Activated CD4-positive, alpha-beta T cell treated with anti-CD3 and anti-CD28 coated beads, Interleukin-2, amount 10 ng/mL, durations not matched to agents 7 days and 5 days (primary cell): ENCODE results near the gene MSMB. TPM values are rescaled to one million over a fixed set of nuclear protein-coding genes. Genes with fewer than 3 reads are reported as not detected.
"Not testable (repeated sequence)": the region's sequence is repeated elsewhere in the genome, so short reads cannot be mapped to it uniquely, and the experiment has no call there.

Experiments used
- CTCF ChIA-PET: fragments of 350-600 bp; sonication (Branson Sonifier 250); formaldehyde crosslinking; loops from one replicate; lab custom pipeline; 2021; ENCODE audit warnings: antibody characterized with exemption; lab: Charles Lee
- POLR2A ChIA-PET: fragments of 350-600 bp; sonication (Branson Sonifier 250); formaldehyde crosslinking; loops from one replicate; lab custom pipeline; 2021; ENCODE audit warnings: antibody characterized with exemption; lab: Charles Lee
- DNase-seq: peaks from one replicate; pipeline ENCODE4 v3.0.0-alpha.2; 2020
- H3K27ac Mint-ChIP-seq: one replicate; pipeline ENCODE4 v1.8.0; 2021; ENCODE audit warnings: mild to moderate bottlenecking, moderate library complexity, mixed read lengths
- H3K27me3 Mint-ChIP-seq: one replicate; pipeline ENCODE4 v1.8.0; 2021; ENCODE audit warnings: mixed read lengths
- H3K36me3 Mint-ChIP-seq: one replicate; pipeline ENCODE4 v1.8.0; 2021; ENCODE audit warnings: low read depth, mixed read lengths
- H3K4me1 Mint-ChIP-seq: one replicate; pipeline ENCODE4 v1.8.0; 2021; ENCODE audit warnings: mixed read lengths
- H3K4me3 Mint-ChIP-seq: one replicate; pipeline ENCODE4 v1.8.0; 2021; ENCODE audit warnings: mild to moderate bottlenecking, moderate library complexity, mixed read lengths
- H3K9me3 Mint-ChIP-seq: one replicate; pipeline ENCODE4 v1.8.0; 2021; ENCODE audit warnings: mixed read lengths
- total RNA-seq, 2 experiments: library from RNA; stranded (reverse); gene quantifications; one replicate each; pipeline ENCODE4 v1.2.3, GENCODE V29; 2021

Gene MSMB, protein sequence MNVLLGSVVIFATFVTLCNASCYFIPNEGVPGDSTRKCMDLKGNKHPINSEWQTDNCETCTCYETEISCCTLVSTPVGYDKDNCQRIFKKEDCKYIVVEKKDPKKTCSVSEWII
- total RNA-seq: not detected

DNA sequence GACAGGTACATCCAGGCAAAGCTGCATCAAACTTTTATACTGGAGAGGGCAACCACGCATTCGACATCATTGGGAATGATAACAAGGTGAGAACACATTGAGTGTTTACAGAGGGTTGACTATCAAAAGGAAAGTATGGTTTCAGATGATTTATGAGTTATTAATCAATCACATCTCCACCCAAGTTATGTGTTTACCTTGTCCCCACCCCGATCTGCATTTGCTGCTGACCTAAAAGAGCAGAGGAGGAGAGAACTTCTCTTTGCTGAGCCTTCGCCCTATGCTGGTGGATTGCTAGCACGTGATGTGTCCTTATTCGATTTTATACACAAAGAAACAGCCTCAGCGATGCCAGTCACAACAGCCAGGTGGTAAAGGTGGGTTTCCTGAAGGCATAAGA is at the start of gene MSMB:
MSMB (minus strand) TSS at position 9 of the 400 bp plus-strand sequence. CDS start 32 bp downstream, outside the sequence.
- Mint-ChIP-seq H3K4me3 (no peak within 1 kb of the TSS), H3K9me3 (no peaks in the 10 kb centered on the region), H3K4me1 (no peaks in the 10 kb centered on the region), H3K36me3 (no peaks in the 10 kb centered on the region), H3K27ac (no peak within 1 kb of the TSS), H3K27me3 (peaks cover 11% of the 10 kb centered on the region)
- ChIA-PET CTCF (interaction anchor here (2.0 kb wide), 1 partner anchor 24 kb away, joined by 4 read pairs; no protein-coding TSS in a partner anchor), POLR2A (no interaction called here)
- DNase-seq: no peak

DNA sequence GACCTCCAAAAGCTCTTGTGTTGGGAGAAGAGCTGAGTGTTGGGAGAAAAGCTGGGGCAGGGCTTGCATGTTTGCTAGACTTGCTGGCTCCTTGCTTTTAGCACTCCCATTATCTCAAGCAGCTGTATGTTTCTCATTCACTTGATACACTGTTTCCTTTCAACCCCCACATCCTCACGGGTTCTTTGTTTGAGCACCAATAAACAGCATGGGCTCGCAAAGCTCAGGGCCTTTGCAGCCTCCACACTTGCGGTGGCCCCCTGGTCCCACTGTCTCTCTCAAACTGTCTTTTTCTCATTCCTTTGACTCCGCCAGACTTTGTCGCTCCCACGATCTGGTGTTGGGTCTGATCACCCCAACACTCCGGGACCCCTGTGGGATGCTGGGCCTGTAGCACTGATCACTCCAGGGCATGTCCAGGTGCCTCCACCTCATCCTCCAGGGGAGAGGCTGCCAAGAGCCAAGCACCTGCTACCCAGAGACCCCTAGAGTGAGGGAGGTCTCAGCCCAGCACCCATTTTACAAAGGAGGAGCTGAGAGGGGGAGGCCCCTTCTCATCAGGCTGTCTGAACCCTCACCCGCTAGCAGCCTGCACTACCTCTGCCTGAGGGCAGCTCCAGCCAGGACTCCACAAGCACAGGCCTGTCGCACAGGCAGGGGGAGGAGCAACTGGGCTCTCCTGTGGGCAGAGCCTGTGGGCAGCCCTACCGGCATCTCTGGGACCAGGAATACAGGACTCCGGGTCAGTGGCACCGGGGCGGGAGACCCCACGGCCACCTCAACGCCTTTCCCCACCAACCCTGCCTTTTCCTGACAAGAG is 49.1 kb upstream of the MSMB start:
- no peak overlapping the region for H3K4me3 Mint-ChIP-seq
- peaks cover 5% of the 10 kb centered on the region for H3K9me3 Mint-ChIP-seq
- H3K36me3 Mint-ChIP-seq: peaks cover 2% of the 10 kb centered on the region
- DNase-seq: peak; percentile 32
- no peaks in the 10 kb centered on the region for H3K27me3 Mint-ChIP-seq
- POLR2A ChIA-PET: no interaction called here
- H3K4me1 Mint-ChIP-seq: no peaks in the 10 kb centered on the region
- CTCF ChIA-PET: interaction anchor here (1.0 kb wide), 1 partner anchor 50 kb away, joined by 3 read pairs; no protein-coding TSS in a partner anchor
- no peak overlapping the region for H3K27ac Mint-ChIP-seq

DNA sequence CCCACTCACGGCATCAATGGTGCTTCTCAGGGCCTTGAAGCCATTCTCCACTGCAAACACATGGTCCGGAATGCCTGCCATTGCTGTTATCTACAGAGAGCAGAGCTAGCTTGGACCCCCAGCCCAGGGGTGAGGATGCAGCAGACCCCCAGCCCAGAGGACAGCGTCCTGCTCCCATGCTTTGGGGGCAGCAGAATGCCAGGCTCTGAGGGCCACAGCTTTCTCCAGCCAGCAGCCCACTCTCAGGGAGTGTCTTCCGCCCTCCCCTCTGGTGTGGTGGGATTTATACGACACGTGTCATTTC is 48.1 kb upstream of the MSMB start:
- Mint-ChIP-seq H3K27ac (no peak overlapping the region), H3K9me3 (peaks cover 5% of the 10 kb centered on the region), H3K36me3 (peaks cover 2% of the 10 kb centered on the region), H3K4me1 (no peaks in the 10 kb centered on the region), H3K27me3 (no peaks in the 10 kb centered on the region), H3K4me3 (no peak overlapping the region)
- no peak for DNase-seq
- ChIA-PET POLR2A (no interaction called here), CTCF (interaction anchor here (1.0 kb wide), 1 partner anchor 49 kb away, joined by 3 read pairs; no protein-coding TSS in a partner anchor)

DNA sequence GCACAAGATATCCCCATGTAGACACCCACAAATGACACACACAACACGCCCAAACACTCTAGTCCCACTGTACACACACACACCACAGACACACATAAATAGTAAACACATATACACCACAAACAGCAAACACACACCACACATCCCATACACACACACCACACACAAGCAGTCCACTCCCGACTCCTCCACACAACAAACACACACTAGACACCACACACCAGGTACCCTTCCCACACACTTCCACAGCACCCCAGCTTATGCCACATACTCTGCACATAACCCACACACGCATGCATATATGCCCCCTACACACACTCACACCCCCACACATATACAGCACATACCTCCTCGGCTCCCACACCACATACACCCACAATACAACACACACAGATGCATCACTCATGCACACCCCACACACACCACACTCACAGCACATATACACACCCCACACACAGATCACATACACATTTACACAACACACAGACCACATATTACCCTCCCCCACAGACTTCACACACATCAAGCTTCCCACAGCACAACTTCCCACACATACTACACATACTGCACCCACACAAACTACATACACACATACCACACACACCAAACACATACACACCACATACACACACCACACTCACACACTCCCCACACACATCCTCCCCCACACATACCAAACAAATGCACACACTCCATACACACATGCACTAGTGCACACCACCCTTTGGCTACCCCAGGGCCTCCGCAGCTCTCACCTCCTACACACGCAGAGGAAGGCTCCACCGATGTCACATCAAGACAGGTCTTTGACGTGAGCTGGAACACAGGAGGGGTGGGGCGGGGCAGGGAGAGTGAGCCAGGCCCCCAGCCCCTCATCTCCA is 47.5 kb upstream of the MSMB start:
- H3K27ac Mint-ChIP-seq, CTCF ChIA-PET, H3K36me3 Mint-ChIP-seq, H3K4me3 Mint-ChIP-seq, H3K27me3 Mint-ChIP-seq, H3K4me1 Mint-ChIP-seq, H3K9me3 Mint-ChIP-seq, POLR2A ChIA-PET: not testable (repeated sequence)
- peak; percentile 55 for DNase-seq

DNA sequence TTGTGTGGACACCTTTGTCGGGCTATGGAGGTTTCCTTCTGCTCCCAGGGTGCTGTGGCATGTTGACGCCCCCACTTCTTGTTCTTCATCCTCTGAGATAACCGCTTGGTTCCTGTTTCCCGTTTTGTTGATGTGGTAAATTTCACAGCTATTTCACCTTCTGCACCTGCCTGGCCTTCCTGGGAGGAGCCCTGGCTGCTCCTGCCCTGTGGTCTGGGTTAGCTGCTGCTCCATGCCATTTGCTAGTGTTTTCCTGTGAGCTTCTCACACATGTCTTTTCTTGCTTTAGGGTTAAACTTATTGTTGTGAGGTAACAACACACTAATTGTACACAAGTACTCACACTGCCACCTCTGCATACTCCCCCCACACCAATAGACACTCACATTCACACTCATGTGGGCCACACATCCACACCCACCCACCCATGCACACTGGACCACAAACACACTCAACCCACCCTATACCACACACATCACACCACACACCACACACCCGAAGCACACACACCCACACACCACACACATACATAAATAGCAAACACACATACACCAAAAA is 46.5 kb upstream of the MSMB start:
- peaks cover 2% of the 10 kb centered on the region for H3K36me3 Mint-ChIP-seq
- H3K9me3 Mint-ChIP-seq: no peaks in the 10 kb centered on the region
- ChIA-PET POLR2A (no interaction called here), CTCF (interaction anchor here (0.6 kb wide), 1 partner anchor 844 kb away, joined by 3 read pairs; no protein-coding TSS in a partner anchor)
- peaks cover 7% of the 10 kb centered on the region for H3K4me1 Mint-ChIP-seq
- no peak overlapping the region for H3K27ac Mint-ChIP-seq
- H3K4me3 Mint-ChIP-seq: no peak overlapping the region
- H3K27me3 Mint-ChIP-seq: no peaks in the 10 kb centered on the region
- DNase-seq: peak; percentile 68

DNA sequence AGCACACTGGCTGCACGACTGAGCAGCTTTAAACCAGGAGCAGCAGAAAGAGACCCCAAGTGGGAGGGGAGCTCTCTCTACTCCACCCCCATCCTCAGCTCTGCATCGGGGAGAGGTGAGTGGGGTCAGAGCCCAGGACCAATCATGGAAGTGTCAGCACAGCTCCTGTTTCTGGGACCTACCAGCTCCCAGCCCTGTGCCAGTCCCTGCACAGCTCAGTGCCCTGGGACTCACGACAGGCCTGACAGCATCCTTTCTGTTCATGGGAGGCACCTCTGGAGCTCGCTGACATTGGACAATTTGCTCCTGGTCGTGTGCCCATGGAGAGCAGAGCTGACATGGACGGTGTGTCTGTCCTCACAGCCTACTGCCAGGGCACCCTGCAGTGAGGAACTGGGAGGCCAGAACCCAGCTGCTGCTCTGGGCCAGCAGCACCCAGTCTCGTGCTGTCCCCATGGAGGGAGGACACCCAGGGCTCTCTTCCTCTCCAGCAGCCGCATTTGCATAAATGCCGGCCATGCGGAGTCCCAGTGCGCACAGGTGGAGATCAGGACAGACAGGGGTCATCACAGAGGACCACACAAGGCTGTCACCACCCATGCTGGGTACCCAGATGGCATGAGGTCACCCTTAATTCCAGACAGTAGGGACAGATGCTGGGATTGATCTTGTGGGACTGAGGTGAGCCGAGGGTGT is 45.9 kb upstream of the MSMB start:
- POLR2A ChIA-PET: no interaction called here
- peaks cover 2% of the 10 kb centered on the region for H3K36me3 Mint-ChIP-seq
- H3K27ac Mint-ChIP-seq: no peak overlapping the region
- no peaks in the 10 kb centered on the region for H3K9me3 Mint-ChIP-seq
- no peak for DNase-seq
- H3K4me1 Mint-ChIP-seq: peaks cover 7% of the 10 kb centered on the region
- H3K27me3 Mint-ChIP-seq: no peaks in the 10 kb centered on the region
- H3K4me3 Mint-ChIP-seq: no peak overlapping the region
- CTCF ChIA-PET: interaction anchor here (0.6 kb wide), 1 partner anchor 843 kb away, joined by 3 read pairs; no protein-coding TSS in a partner anchor

DNA sequence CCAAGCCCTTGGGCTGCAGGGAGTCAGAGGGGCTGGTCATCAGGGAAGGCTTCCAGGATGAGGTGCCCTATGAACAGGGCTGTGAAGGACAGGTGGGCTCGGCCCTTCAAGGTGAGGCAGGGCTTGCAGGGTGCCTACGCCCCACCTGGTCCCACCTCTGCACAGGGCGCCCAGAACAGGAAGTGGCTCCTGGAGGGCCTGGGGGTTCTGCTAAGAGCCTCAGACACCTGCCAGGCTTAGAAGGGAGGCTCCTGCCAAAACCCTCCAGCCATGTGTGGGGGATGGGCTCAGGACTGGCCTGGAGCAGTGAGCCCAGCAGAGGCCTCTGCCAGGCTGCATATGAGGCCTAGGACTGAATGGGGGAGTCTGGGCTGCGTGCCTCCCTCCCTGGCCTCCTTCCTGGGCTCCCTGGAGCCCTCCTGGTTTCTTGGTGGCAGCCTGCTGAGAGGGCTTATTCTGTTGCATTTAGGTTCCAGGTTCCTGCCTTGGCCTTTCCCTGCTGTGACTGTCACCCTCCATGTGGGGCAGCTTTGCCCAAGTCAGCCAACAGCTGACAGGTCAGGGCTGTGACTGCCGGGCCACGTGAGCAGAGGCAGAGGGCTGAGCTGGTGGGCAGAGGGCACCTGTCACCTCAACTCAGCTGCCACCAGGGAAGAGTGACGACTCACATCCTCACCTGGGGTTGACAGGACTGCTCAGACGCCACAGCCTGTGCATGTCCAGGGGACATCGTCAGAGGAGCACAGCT is 45.2 kb upstream of the MSMB start:
- Mint-ChIP-seq H3K27ac (no peak overlapping the region), H3K27me3 (no peaks in the 10 kb centered on the region), H3K4me3 (no peak overlapping the region), H3K9me3 (no peaks in the 10 kb centered on the region), H3K36me3 (peaks cover 2% of the 10 kb centered on the region), H3K4me1 (peaks cover 7% of the 10 kb centered on the region)
- CTCF ChIA-PET: no interaction called here
- DNase-seq: peak; percentile 17
- POLR2A ChIA-PET: no interaction called here

DNA sequence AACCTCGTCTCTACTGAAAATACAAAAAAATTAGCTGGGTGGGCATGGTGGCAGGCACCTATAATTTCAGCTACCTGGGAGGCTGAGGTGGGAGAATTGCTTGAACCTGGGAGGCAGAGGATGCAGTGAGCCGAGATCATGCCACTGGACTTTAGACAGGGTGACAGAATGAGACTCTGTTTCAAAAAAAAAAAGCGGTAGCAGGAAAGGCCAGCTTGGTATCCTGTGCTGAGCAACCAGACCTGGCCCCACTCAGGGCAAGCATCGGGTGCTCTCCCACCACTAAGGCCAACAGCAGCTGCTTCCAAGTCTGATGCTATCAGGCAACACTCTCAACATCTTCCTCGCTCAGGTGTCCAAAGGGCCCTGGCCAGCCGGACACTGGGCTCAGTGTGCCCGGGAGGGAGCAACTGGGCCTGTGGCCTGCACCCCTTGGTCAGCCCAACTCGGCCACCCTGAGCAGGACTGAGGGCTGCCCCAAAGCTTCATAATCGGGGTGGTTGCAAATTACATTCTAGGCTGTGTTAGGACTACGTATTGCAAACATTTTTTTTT is 44.3 kb upstream of the MSMB start:
- no peaks in the 10 kb centered on the region for H3K9me3 Mint-ChIP-seq
- no peak overlapping the region for H3K4me3 Mint-ChIP-seq
- DNase-seq: no peak
- H3K27ac Mint-ChIP-seq: peak overlapping the region; percentile 55
- H3K4me1 Mint-ChIP-seq: peaks cover 7% of the 10 kb centered on the region
- H3K36me3 Mint-ChIP-seq: peaks cover 2% of the 10 kb centered on the region
- POLR2A ChIA-PET: no interaction called here
- no peaks in the 10 kb centered on the region for H3K27me3 Mint-ChIP-seq
- CTCF ChIA-PET: no interaction called here

DNA sequence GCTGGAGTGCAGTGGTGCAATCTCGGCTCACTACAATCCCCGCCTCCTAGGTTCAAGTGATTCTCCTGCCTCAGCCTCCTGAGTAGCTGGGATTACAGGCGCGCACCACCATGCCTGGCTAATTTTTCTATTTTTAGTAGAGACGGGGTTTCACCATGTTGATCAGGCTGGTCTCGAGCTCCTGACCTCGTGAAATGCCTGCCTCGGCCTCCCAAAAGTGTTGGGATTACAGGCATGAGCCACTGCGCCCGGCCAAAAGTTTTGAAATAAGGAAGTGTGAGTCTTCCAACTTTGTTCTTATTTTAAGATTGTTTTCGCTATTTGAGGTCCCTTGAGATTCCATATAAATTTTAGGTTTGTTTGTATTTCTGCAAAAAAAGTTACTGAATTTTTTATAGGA is 41.3 kb upstream of the MSMB start:
- CTCF ChIA-PET, POLR2A ChIA-PET, H3K9me3 Mint-ChIP-seq, H3K27ac Mint-ChIP-seq, H3K36me3 Mint-ChIP-seq, H3K27me3 Mint-ChIP-seq, H3K4me1 Mint-ChIP-seq, DNase-seq, H3K4me3 Mint-ChIP-seq: not testable (repeated sequence)

DNA sequence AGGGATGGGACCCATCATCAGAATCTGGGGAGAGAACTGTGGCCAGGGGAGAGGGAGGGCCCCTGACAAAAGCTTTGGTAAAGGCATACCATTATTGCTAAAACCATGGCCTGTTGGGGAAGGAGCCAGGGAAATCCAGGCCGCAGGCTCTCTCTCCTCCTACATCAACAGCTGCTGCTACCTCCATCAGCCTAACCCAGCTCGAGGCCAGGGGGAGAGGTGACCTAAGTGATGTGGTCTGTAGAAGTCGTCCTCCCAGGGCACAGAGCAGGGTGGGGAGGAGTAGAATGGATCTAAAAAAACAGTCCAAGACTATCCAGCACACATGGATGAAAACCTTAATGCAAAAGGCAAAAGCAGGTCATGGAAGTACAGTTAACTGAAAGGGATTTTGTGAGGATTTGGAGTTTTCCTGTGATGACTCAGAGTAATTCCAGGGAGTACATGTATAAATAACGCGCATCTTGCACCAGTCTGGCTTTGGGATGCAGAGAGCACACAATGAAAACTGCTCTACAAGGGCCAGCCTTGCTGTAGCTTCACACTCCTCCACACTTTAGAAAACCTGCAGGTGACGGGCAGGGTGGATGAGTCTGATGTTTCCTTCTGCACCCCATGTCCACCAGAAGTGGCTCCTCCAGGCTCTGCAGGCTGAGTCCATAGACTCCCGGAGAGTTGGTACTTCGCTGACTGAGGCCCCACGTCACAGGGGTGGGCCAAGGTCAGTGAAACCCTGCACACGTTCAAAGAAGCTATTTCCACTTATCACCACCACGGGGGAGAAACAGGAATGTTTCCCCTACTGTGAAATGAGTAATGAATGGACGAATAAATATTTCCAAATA is 38.5 kb upstream of the MSMB start:
- ChIA-PET CTCF (interaction anchor here (1.5 kb wide), 1 partner anchor 9 kb away, joined by 4 read pairs; no protein-coding TSS in a partner anchor), POLR2A (no interaction called here)
- H3K4me1 Mint-ChIP-seq: peaks cover 20% of the 10 kb centered on the region
- no peak overlapping the region for H3K4me3 Mint-ChIP-seq
- H3K36me3 Mint-ChIP-seq: no peaks in the 10 kb centered on the region
- H3K27ac Mint-ChIP-seq: no peak overlapping the region
- H3K9me3 Mint-ChIP-seq: peaks cover 2% of the 10 kb centered on the region
- peaks cover 5% of the 10 kb centered on the region for H3K27me3 Mint-ChIP-seq
- no peak for DNase-seq

DNA sequence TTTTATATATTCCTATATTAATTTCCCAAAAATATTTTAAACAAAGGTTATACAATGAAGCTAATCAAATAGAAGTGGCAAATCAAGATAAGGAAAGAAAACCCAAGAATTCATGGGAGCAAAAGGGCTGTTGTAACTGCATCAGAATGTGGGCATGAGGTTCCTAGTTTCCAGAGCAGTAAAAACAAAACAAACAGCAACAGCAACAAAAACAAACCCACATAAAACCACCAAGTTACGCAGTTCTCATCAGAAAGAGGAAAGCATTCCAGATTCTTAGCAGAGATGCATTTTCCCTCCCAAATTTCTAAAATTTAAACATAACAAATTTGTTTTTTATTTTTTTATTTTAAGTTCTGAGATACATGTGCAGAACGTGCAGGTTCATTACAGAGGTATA is 34.8 kb upstream of the MSMB start:
- peaks cover 2% of the 10 kb centered on the region for H3K9me3 Mint-ChIP-seq
- POLR2A ChIA-PET: interaction anchor here (0.5 kb wide), 1 partner anchor 184 kb away, joined by 3 read pairs; no protein-coding TSS in a partner anchor

More for the DNA sequence above, 34.8 kb upstream of the MSMB start:
- DNase-seq: no peak
- H3K27ac Mint-ChIP-seq: no peak overlapping the region
- H3K4me1 Mint-ChIP-seq: peaks cover 31% of the 10 kb centered on the region
- H3K27me3 Mint-ChIP-seq: peaks cover 5% of the 10 kb centered on the region
- no peak overlapping the region for H3K4me3 Mint-ChIP-seq
- no peaks in the 10 kb centered on the region for H3K36me3 Mint-ChIP-seq
- CTCF ChIA-PET: no interaction called here
